ENCODE results near the gene COA8. TPM values are rescaled to one million over a fixed set of nuclear protein-coding genes. Genes with fewer than 3 reads are reported as not detected.
A peak's percentile ranks its signal among the peaks of the same experiment; 100 is the strongest.

The COA8 gene
- total and polyA plus RNA-seq, 2 of the 13 experiments (the other 11 are each of a cell fraction or from before 2014, with no cell fraction given) = 10.9 to 25.1 TPM

DNA sequence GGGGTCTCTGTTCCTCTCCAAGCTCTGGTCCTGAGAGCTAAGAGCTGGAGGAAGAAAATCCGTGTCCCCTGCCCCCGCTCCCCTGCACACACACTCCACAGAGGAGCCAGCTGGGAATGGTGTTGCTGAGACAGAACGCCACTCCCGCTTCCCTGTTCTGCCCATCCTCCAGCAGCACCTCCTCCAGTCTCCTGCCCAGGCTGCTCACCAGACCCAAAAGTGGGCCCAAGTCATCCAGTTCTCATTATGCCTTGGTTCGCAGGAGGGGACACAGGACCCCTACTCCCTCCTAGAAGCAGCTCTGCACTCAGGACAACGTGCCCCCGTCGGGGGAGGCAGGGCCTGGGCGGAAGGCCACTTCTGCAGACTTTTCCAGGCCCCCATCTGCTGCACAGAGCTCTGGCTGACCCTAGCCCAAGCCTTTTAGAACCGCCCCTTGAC is 34.6 kb upstream of the COA8 start (continued):
- TF ChIP-seq ARID3A (IDR thresholded peaks at IDR 0.05; ENCODE audit: low read depth, low read length) (no peak), SMC3 (IDR thresholded peaks at IDR 0.05; ENCODE audit: low read length) (no peak), XRCC5 (optimal IDR thresholded peaks at IDR 0.05; ENCODE audit: low read length) (no peak), SPEN (CRISPR knock-in tag; IDR thresholded peaks at IDR 0.05; ENCODE audit: low read depth) (no peak), HCFC1 (IDR thresholded peaks at IDR 0.05; ENCODE audit: low read depth, low read length) (no peak), SNAI1 (CRISPR knock-in tag; IDR thresholded peaks at IDR 0.05; ENCODE audit: borderline replicate concordance) (0 out of 2 replicates have a peak, but pooled peaks have one; percentile 8), ZMAT3 (CRISPR knock-in tag; conservative IDR thresholded peaks at IDR 0.05) (no peak), PAX8 (CRISPR knock-in tag; IDR thresholded peaks at IDR 0.05; ENCODE audit: borderline replicate concordance) (no peak), MEIS1 (CRISPR knock-in tag; IDR thresholded peaks at IDR 0.05; ENCODE audit: borderline replicate concordance) (0 out of 2 replicates have a peak, but pooled peaks have one; percentile 13), CBX2 (IDR thresholded peaks at IDR 0.05; ENCODE audit: low read depth, low read length) (no peak), CBX2 (CRISPR knock-in tag; IDR thresholded peaks at IDR 0.05; ENCODE audit: low read depth) (no peak), HMG20B (CRISPR knock-in tag; conservative IDR thresholded peaks at IDR 0.05) (no peak), ZBTB38 (CRISPR knock-in tag; IDR thresholded peaks at IDR 0.05) (no peak), MED1 (CRISPR knock-in tag; IDR thresholded peaks at IDR 0.05) (no peak), ZBTB10 (CRISPR knock-in tag; IDR thresholded peaks at IDR 0.05; ENCODE audit: borderline replicate concordance) (0 out of 2 replicates have a peak, but pooled peaks have one; percentile 0), SRSF1 (optimal IDR thresholded peaks at IDR 0.05; ENCODE audit: low read depth, low read length) (no peak)
- TF ChIP-seq, protein P1, sequence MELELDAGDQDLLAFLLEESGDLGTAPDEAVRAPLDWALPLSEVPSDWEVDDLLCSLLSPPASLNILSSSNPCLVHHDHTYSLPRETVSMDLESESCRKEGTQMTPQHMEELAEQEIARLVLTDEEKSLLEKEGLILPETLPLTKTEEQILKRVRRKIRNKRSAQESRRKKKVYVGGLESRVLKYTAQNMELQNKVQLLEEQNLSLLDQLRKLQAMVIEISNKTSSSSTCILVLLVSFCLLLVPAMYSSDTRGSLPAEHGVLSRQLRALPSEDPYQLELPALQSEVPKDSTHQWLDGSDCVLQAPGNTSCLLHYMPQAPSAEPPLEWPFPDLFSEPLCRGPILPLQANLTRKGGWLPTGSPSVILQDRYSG (CRISPR knock-in tag; IDR thresholded peaks at IDR 0.05) = no peak
- TF ChIP-seq, protein P2, sequence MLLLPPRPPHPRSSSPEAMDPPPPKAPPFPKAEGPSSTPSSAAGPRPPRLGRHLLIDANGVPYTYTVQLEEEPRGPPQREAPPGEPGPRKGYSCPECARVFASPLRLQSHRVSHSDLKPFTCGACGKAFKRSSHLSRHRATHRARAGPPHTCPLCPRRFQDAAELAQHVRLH (CRISPR knock-in tag; IDR thresholded peaks at IDR 0.05; ENCODE audit: borderline replicate concordance, low read depth) = no peak
- TF ChIP-seq, protein P3, sequence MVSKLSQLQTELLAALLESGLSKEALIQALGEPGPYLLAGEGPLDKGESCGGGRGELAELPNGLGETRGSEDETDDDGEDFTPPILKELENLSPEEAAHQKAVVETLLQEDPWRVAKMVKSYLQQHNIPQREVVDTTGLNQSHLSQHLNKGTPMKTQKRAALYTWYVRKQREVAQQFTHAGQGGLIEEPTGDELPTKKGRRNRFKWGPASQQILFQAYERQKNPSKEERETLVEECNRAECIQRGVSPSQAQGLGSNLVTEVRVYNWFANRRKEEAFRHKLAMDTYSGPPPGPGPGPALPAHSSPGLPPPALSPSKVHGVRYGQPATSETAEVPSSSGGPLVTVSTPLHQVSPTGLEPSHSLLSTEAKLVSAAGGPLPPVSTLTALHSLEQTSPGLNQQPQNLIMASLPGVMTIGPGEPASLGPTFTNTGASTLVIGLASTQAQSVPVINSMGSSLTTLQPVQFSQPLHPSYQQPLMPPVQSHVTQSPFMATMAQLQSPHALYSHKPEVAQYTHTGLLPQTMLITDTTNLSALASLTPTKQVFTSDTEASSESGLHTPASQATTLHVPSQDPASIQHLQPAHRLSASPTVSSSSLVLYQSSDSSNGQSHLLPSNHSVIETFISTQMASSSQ (IDR thresholded peaks at IDR 0.05; ENCODE audit: low read depth) = no peak
- TF ChIP-seq, protein P3 (CRISPR knock-in tag; IDR thresholded peaks at IDR 0.05; ENCODE audit: borderline replicate concordance) = no peak
- TF ChIP-seq, protein P4, sequence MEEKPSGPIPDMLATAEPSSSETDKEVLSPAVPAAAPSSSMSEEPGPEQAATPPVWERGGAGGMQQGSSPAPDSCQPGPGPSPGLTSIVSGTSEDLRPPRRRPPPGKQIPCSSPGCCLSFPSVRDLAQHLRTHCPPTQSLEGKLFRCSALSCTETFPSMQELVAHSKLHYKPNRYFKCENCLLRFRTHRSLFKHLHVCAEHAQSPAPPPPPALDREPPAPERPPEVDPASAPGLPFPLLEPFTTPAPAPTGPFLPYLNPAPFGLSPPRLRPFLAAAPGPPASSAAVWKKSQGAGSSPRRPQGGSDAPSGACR (CRISPR knock-in tag; IDR thresholded peaks at IDR 0.05) = no peak

Data from HepG2 (cell line).